GM12873 (cell line): Measurements from ENCODE around the gene USP43.

Source experiments
- TF ChIP-seq, protein P1 (sequence below): IDR thresholded peaks from 2 replicates; pipeline ENCODE4 v1.5.1; 2012; ENCODE audit warnings: low read depth, mild to moderate bottlenecking, moderate library complexity, low read length, control low read depth; ENCODE audit not compliant: insufficient read depth; ENCODE audit errors: missing control alignments

The USP43 gene

GRCh38 chr17:9702914-9703780 is 57.8 kb downstream of the USP43 start:
- TF ChIP-seq, protein P1, sequence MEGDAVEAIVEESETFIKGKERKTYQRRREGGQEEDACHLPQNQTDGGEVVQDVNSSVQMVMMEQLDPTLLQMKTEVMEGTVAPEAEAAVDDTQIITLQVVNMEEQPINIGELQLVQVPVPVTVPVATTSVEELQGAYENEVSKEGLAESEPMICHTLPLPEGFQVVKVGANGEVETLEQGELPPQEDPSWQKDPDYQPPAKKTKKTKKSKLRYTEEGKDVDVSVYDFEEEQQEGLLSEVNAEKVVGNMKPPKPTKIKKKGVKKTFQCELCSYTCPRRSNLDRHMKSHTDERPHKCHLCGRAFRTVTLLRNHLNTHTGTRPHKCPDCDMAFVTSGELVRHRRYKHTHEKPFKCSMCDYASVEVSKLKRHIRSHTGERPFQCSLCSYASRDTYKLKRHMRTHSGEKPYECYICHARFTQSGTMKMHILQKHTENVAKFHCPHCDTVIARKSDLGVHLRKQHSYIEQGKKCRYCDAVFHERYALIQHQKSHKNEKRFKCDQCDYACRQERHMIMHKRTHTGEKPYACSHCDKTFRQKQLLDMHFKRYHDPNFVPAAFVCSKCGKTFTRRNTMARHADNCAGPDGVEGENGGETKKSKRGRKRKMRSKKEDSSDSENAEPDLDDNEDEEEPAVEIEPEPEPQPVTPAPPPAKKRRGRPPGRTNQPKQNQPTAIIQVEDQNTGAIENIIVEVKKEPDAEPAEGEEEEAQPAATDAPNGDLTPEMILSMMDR, result no peak

- TF ChIP-seq, protein P1, result no peak
Measured at GRCh38 chr17:9703781-9704082, 58.4 kb downstream of the USP43 start.

DNA sequence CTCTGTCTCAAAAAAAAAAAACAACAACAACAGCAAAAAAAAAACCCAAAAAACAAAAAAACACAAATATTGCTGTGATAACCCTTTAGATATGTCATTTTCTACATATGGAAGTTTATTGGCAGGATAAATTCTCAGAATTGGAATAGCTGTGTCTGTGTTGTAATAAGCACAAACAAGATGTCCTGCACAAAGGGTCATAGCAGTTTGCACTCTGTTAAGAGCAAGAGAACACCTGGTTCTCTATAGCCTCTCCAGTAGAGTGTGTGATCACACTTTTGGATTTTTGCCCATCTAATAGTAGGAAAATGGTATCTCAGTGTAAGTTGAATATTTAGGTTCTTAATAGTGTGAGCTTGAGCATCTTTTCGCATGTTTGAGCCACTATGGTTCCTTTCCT is 60.4 kb downstream of the USP43 start:
- TF ChIP-seq, protein P1, result no peak

DNA sequence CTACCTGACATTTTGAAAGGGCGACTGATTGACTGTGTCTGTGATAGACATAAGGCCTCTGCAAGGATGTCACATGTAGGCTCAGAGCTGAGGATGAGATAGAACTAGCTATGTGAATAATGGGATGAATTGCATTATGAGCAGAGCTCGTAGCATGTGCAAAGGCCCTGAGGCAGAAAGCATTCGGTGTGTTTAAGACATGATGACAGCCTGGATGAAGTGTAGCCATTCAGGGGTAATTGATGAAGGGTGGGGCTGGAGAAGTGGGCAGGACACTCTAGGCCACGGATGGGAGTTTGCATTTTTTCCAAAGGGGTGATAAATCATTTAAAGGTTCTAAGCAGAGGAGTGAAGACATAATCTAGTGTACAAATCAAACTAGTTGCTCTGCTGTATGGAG is 62.6 kb downstream of the USP43 start:
- TF ChIP-seq, protein P1, result no peak

- TF ChIP-seq, protein P1, result no peak
Measured at GRCh38 chr17:9714801-9715200, 69.5 kb downstream of the USP43 start.

GRCh38 chr17:9715503-9716016 is 70.2 kb downstream of the USP43 start:
- TF ChIP-seq, protein P1, result no peak

DNA sequence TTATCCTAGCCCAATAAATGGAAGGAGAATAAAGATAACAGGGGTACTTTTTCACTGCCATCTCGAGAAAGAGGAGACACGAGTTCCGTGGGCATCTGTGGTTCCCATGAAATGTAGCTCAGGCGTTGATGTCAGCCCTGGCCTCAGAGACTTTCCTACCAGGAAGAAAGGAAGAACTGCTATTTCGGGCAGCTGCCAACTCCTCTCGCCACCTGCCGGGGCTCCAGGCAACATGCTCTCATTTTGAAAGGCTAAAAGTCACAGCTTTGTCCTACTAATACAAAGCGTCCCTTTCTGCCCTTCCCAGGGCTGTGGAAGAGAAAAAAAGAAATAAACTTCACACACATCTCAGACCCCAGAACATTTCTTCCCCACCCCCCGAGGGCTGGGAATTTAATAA is 80.3 kb downstream of the USP43 start:
- TF ChIP-seq, protein P1, result no peak
